GM18520 (cell line): ENCODE data around the gene TMEM9B.
"Not testable (repeated sequence)": the region's sequence is repeated elsewhere in the genome, so short reads cannot be mapped to it uniquely, and the experiment has no call there.

Experiments used
- ATAC-seq: cut with Tn5 transposase; IDR thresholded peaks from one replicate; pipeline ENCODE4 v1.9.1; 2021; ENCODE audit not compliant: unreplicated experiment

TMEM9B gene

GRCh38 chr11:8964324-8965320 lies at the start of gene TMEM9B:
TSS of gene TMEM9B (minus strand) at chr11:8964442. CDS start at chr11:8964313, 129 bp downstream.
- peak; percentile 73 for ATAC-seq

- no peak for ATAC-seq
These were observed 49.1 kb upstream of the TMEM9B start for GRCh38 chr11:9013373-9013772.

- not testable (repeated sequence) for ATAC-seq
These were observed 45.3 kb upstream of the TMEM9B start for GRCh38 chr11:9009538-9009937.

- ATAC-seq = no peak
These were observed 44.4 kb upstream of the TMEM9B start for GRCh38 chr11:9008661-9009060.

- no peak for ATAC-seq
These were observed 43.8 kb upstream of the TMEM9B start for GRCh38 chr11:9008011-9008550.

GRCh38 chr11:9005087-9005486 lies 40.8 kb upstream of the TMEM9B start:
- ATAC-seq = no peak

- ATAC-seq = no peak
These were observed 40.1 kb upstream of the TMEM9B start for GRCh38 chr11:9004183-9004926.

GRCh38 chr11:9003573-9004182 lies 39.4 kb upstream of the TMEM9B start, which contains the start of gene NRIP3:
TSS of gene NRIP3 (minus strand) at chr11:9004001. CDS start at chr11:9003935, 66 bp downstream.
- ATAC-seq = no peak

GRCh38 chr11:9002920-9003572 lies 38.8 kb upstream of the TMEM9B start:
- no peak for ATAC-seq

GRCh38 chr11:9001736-9002135 lies 37.5 kb upstream of the TMEM9B start:
- no peak for ATAC-seq

- no peak for ATAC-seq
These were observed 33.8 kb upstream of the TMEM9B start for GRCh38 chr11:8998017-8998416.

- ATAC-seq = no peak
These were observed 33.2 kb upstream of the TMEM9B start for GRCh38 chr11:8997451-8997850.

- ATAC-seq = no peak
These were observed 25.2 kb upstream of the TMEM9B start for GRCh38 chr11:8989453-8989852.

- no peak for ATAC-seq
These were observed 24.3 kb upstream of the TMEM9B start for GRCh38 chr11:8988329-8989234.

GRCh38 chr11:8987446-8987845 lies 23.2 kb upstream of the TMEM9B start:
- no peak for ATAC-seq

GRCh38 chr11:8986772-8987171 lies 22.5 kb upstream of the TMEM9B start:
- ATAC-seq = not testable (repeated sequence)

GRCh38 chr11:8985462-8985861 lies 21.2 kb upstream of the TMEM9B start:
- ATAC-seq = no peak

- ATAC-seq = no peak
These were observed 19.3 kb upstream of the TMEM9B start for GRCh38 chr11:8983552-8983951.

- no peak for ATAC-seq
These were observed 16.2 kb upstream of the TMEM9B start for GRCh38 chr11:8980485-8980884.
